Right atrium auricular region (tissue), 2 donors: ENCODE results near the gene IGF2BP3. TPM values are rescaled to one million over a fixed set of nuclear protein-coding genes. Genes with fewer than 3 reads are reported as not detected.

ENCODE experiments used
- DNase-seq: peaks from one replicate; pipeline ENCODE4 v3.0.0-alpha.2; 2019; ENCODE audit warnings: low spot score
- H3K27ac ChIP-seq, 2 donors: fragments of 200-600 bp; sonication (generic); 1 replicate in 1 of 2; 2 replicates in 1 of 2; pipeline ENCODE4 v1.5.1; 2016 to 2019
- H3K27me3 ChIP-seq, 2 donors: fragments of 200-600 bp; sonication (generic); one replicate each; pipeline versions ENCODE4 v1.5.1 to v1.6.0; 2017 to 2019
- H3K36me3 ChIP-seq: fragments of 200-600 bp; sonication (generic); one replicate; pipeline ENCODE4 v1.5.1; 2016
- H3K4me1 ChIP-seq, 2 donors: fragments of 200-600 bp; sonication (generic); one replicate each; pipeline versions ENCODE4 v1.5.1 to v1.6.0; 2017 to 2019
- H3K4me3 ChIP-seq, 2 donors: fragments of 200-600 bp; sonication (generic); 1 replicate in 1 of 2; 2 replicates in 1 of 2; pipeline ENCODE4 v1.5.1; 2017 to 2019; ENCODE audit warnings: mild to moderate bottlenecking in 1 of 2, moderate library complexity in 1 of 2
- H3K9me3 ChIP-seq, 2 donors: fragments of 200-600 bp; sonication (generic); one replicate each; pipeline ENCODE4 v1.5.1; 2019
- total RNA-seq, 2 donors: library from RNA; depleted of rRNA; stranded (reverse); fragments of >200 nt; gene quantifications; one replicate each; pipeline ENCODE4 v1.1.0, GENCODE V29; 2016
- TF ChIP-seq, protein P1 (sequence below), 2 donors: fragments of 200-600 bp; sonication (generic); IDR thresholded peaks; one replicate each; pipeline ENCODE4 v1.5.1; 2019; ENCODE audit warnings: antibody characterized with exemption in 2 of 2

IGF2BP3 gene
- total RNA-seq, 2 donors from 2014 or later = not detected

DNA sequence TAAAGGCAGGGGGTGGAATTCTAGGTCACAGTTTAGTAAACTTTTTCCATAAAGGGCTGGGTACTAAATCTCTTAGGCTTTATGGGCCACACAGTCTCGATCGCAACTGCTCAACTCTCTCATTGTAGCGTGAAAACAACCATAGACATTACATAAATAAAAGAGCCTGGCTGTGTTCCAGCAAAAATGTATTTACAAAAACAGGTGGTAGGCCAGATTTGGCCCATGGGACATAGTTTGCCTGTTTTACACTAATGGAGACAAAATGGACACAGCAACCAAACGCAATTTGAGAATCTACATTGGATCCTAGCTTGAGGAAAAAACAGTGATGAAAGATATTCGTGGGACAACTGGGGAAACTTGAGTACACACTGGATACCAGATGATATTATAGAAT, 194.4 kb downstream of the IGF2BP3 start:
- no peak overlapping the region for H3K27ac ChIP-seq
- TF ChIP-seq, protein P1, sequence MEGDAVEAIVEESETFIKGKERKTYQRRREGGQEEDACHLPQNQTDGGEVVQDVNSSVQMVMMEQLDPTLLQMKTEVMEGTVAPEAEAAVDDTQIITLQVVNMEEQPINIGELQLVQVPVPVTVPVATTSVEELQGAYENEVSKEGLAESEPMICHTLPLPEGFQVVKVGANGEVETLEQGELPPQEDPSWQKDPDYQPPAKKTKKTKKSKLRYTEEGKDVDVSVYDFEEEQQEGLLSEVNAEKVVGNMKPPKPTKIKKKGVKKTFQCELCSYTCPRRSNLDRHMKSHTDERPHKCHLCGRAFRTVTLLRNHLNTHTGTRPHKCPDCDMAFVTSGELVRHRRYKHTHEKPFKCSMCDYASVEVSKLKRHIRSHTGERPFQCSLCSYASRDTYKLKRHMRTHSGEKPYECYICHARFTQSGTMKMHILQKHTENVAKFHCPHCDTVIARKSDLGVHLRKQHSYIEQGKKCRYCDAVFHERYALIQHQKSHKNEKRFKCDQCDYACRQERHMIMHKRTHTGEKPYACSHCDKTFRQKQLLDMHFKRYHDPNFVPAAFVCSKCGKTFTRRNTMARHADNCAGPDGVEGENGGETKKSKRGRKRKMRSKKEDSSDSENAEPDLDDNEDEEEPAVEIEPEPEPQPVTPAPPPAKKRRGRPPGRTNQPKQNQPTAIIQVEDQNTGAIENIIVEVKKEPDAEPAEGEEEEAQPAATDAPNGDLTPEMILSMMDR (IDR thresholded peaks at IDR 0.05) = no peak
- H3K9me3 ChIP-seq = no peaks in the 10 kb centered on the region
- no peak overlapping the region for H3K4me3 ChIP-seq
- DNase-seq = no peak
- H3K4me1 ChIP-seq = no peaks in the 10 kb centered on the region
- peaks cover 7% of the 10 kb centered on the region for H3K36me3 ChIP-seq
- no peaks in the 10 kb centered on the region for H3K27me3 ChIP-seq

DNA sequence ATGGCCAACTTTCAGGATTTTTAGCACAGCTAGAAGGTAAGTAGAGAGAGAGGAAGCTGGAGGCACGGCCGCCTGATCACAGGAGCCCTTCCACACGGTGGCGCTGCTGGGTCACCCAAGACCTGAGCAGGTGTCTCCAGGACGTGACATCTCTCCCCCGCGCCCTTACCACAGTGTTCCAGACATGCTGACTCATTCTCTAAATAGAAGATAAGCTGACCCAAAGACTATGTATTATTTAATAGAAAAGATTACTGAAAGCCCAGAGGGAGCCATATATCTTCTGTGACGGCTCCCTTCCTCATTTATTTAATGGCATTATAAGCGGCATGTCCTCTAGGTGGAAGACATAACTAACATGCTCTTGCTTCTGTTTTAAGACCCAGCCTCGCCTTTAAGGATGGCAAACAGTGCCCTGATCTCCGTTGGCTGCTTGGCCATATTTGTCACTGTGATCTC, 197.1 kb downstream of the IGF2BP3 start:
- Histone ChIP-seq H3K4me3 (no peak overlapping the region), H3K27ac (no peak overlapping the region), H3K9me3 (no peaks in the 10 kb centered on the region), H3K4me1 (no peaks in the 10 kb centered on the region), H3K36me3 (peaks cover 8% of the 10 kb centered on the region), H3K27me3 (no peaks in the 10 kb centered on the region)
- TF ChIP-seq, protein P1 (IDR thresholded peaks at IDR 0.05) = peak; percentile 54 to 83
- DNase-seq = peak; percentile 82

DNA sequence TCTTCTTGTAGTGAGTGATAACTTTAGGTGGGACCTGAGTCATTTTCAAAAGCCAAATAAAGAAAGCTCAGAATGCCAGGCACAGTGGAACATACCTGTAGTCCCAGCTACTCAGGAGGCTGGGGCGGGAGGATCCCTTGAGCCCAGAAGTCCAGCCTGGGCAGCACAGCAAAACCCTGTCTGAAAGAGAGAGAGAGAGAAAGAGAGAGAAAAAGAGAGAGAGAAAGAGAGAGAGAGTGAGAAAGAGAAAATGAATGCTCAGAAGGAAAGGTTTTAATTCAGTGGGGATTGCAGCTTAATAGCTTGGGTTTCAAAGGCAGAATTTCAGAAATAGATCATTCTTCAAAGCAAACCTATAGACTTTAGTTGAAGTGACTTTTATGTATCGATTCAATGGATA, 198.0 kb downstream of the IGF2BP3 start:
- Histone ChIP-seq H3K36me3 (peaks cover 8% of the 10 kb centered on the region), H3K27ac (no peak overlapping the region)
- no peak for DNase-seq

DNA sequence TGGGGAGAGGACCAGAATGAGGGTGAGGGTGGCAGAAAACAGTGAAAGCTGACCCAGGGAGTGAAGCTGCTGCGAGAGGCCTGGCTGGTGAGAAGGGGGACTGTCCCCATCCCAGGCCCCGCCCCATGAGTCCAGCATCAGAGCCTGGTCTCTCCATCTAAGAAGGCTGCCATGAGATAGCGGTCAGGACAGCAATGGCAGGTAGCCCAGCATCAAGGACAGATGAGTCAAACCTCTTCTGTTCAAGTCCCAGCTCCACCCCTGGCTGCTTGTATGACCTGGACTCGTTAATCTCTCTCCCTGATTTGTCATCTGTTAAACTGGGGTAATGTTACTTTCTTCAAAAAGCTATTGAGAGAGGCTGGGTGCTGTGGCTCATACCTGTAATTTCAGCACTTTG, 201.5 kb downstream of the IGF2BP3 start:
- H3K4me1 ChIP-seq = no peaks in the 10 kb centered on the region
- H3K27me3 ChIP-seq = no peaks in the 10 kb centered on the region
- no peak for DNase-seq
- no peak overlapping the region for H3K27ac ChIP-seq
- no peak overlapping the region for H3K4me3 ChIP-seq
- TF ChIP-seq, protein P1 (IDR thresholded peaks at IDR 0.05) = no peak
- H3K36me3 ChIP-seq = peaks cover 4% of the 10 kb centered on the region
- H3K9me3 ChIP-seq = no peaks in the 10 kb centered on the region

More for the DNA sequence above, 198.0 kb downstream of the IGF2BP3 start:
- H3K4me1 ChIP-seq = no peaks in the 10 kb centered on the region
- TF ChIP-seq, protein P1 (IDR thresholded peaks at IDR 0.05) = no peak
- H3K9me3 ChIP-seq = no peaks in the 10 kb centered on the region
- no peak overlapping the region for H3K4me3 ChIP-seq
- no peaks in the 10 kb centered on the region for H3K27me3 ChIP-seq

DNA sequence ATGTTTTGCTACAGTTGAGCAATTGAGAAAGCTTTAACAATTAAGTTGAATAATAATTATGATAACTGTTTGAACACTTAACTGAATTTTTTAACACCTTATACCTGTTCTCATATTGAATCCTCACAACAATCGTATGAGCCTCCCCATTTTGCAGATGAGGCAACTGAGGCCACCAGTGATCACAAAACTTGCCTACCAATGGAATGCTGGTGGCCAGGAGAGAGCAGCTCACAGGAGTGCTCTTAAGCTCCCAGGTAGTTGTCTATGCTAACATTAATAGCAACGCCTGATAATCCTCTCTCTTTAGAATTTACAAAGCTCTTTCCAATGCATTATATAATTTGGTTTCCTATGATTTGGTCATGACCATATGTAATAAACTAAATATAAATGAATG, 202.1 kb downstream of the IGF2BP3 start:
- H3K27me3 ChIP-seq = no peaks in the 10 kb centered on the region
- H3K4me1 ChIP-seq = no peaks in the 10 kb centered on the region
- DNase-seq = no peak
- no peak overlapping the region for H3K4me3 ChIP-seq
- no peaks in the 10 kb centered on the region for H3K9me3 ChIP-seq
- H3K36me3 ChIP-seq = peaks cover 4% of the 10 kb centered on the region
- TF ChIP-seq, protein P1 (IDR thresholded peaks at IDR 0.05) = no peak
- H3K27ac ChIP-seq = no peak overlapping the region

DNA sequence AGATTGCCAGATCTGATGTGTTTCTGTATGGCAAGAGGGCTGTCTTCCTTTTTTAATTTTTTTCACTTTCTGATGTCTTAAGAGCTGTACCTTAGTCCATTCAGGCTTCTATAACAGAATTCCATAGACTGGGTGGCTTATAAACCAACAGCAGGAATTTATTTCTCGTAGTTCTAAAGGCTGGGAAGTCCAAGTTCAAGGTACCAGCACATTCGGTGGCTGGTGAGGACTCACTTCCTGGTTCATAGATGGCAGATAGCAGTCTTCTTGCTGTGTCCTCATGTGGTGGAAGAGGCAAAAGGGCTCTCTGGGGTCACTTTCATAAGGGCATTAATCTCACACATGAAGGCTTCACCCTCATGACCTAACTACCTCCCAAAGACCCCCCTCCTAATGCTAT, 202.9 kb downstream of the IGF2BP3 start:
- DNase-seq = no peak
- no peaks in the 10 kb centered on the region for H3K27me3 ChIP-seq
- no peak overlapping the region for H3K4me3 ChIP-seq
- H3K4me1 ChIP-seq = no peaks in the 10 kb centered on the region
- H3K36me3 ChIP-seq = peaks cover 4% of the 10 kb centered on the region
- no peak overlapping the region for H3K27ac ChIP-seq
- no peaks in the 10 kb centered on the region for H3K9me3 ChIP-seq
- TF ChIP-seq, protein P1 (IDR thresholded peaks at IDR 0.05) = no peak
